HCT116 (cell line): ENCODE data around the gene AMDHD2. TPM values are rescaled to one million over a fixed set of nuclear protein-coding genes. Genes with fewer than 3 reads are reported as not detected.

Source experiments
- ATAC-seq: fragments of 200-7000 bp; cut with Tn5 transposase; 2 replicates; pipeline ENCODE4 v1.9.1; 2020; ENCODE audit warnings: mild to moderate bottlenecking, moderate library complexity
- BruUV-seq: library from RNA; stranded (reverse); fragments of 400-500 nt; replicated peaks from 2 replicates; lab custom pipeline; 2021; lab: Mats Ljungman, UMichigan
- CTCF ChIA-PET: fragments of 300-600 bp; sonication (Branson Sonifier 250); formaldehyde crosslinking; loops from one replicate; lab custom pipeline; 2021; ENCODE audit warnings: antibody characterized with exemption; lab: Charles Lee
- POLR2A ChIA-PET: fragments of 300-600, 350-600 bp; sonication (Branson Sonifier 250); formaldehyde crosslinking; loops from one replicate; lab custom pipeline; 2021; ENCODE audit warnings: antibody characterized with exemption; lab: Charles Lee
- RAD21 ChIA-PET, 2 experiments: fragments of 300-600 bp; sonication (Branson Sonifier 250); formaldehyde crosslinking; loops; one replicate each; lab custom pipeline; 2023; ENCODE audit warnings: low total read pairs in 2 of 2; ENCODE audit not compliant: uncharacterized antibody in 2 of 2, unreplicated experiment in 2 of 2, low non-redundant PET in 1 of 2; lab: Charles Lee
- DNase-seq: peaks from one replicate; pipeline ENCODE4 v3.0.0-alpha.2; 2010; ENCODE audit warnings: low read depth, low spot score
- H2AFZ ChIP-seq: fragments of 200-600 bp; shearing (Covaris generic), sonication (generic); 2 replicates; pipeline ENCODE4 v1.6.1; 2017; ENCODE audit warnings: low read depth, mixed run types, mixed read lengths, antibody characterized with exemption, low read length; ENCODE audit not compliant: poor library complexity, severe bottlenecking
- H3K27ac ChIP-seq: 2 replicates; pipeline ENCODE4 v1.5.1; 2012; ENCODE audit warnings: low read depth, low read length
- H3K27me3 ChIP-seq: fragments of 200-600 bp; sonication (generic); 2 replicates; pipeline ENCODE4 v1.6.1; 2016; ENCODE audit warnings: mixed run types, low read length, mixed read lengths; ENCODE audit not compliant: insufficient read depth
- H3K36me3 ChIP-seq, 2 experiments: fragments of 200-500 bp in 1 of 2; fragments of 200-600 bp in 1 of 2; sonication (Bioruptor generic) in 1 of 2; sonication (generic) in 1 of 2; 2 replicates each; pipeline versions ENCODE4 v1.5.1 to v1.6.1; 2014 to 2016; ENCODE audit warnings: low read length in 2 of 2, inconsistent platforms in 1 of 2, mixed read lengths in 1 of 2, mixed run types in 1 of 2; ENCODE audit not compliant: insufficient read depth in 2 of 2, control insufficient read depth in 1 of 2
- H3K4me1 ChIP-seq, 2 experiments: fragments of 200-600 bp in 1 of 2; sonication (generic) in 1 of 2; 2 replicates each; pipeline versions ENCODE4 v1.5.1 to v1.6.1; 2012 to 2017; ENCODE audit warnings: low read length in 2 of 2, inconsistent platforms in 1 of 2, mild to moderate bottlenecking in 1 of 2, mixed read lengths in 1 of 2, mixed run types in 1 of 2, moderate library complexity in 1 of 2; ENCODE audit not compliant: insufficient read depth in 2 of 2, control insufficient read depth in 1 of 2
- H3K4me2 ChIP-seq: fragments of 200-600 bp; sonication (generic); 2 replicates; pipeline ENCODE4 v1.6.1; 2017; ENCODE audit warnings: mixed run types, low read length, mixed read lengths
- H3K4me3 ChIP-seq, 2 experiments: fragments of 200-600 bp in 1 of 2; sonication (generic) in 1 of 2; replicated peaks in 1 of 2; 2 replicates each; pipeline ENCODE4 v1.5.1; 2011 to 2016; ENCODE audit warnings: low read length in 2 of 2, control low read depth in 1 of 2, low read depth in 1 of 2, mild to moderate bottlenecking in 1 of 2, mixed read lengths in 1 of 2, mixed run types in 1 of 2
- H3K79me2 ChIP-seq: fragments of 200-600 bp; sonication (generic); 2 replicates; pipeline ENCODE4 v1.6.1; 2017; ENCODE audit warnings: mild to moderate bottlenecking, mixed run types, low read length, moderate library complexity, mixed read lengths; ENCODE audit not compliant: insufficient read depth
- H3K9ac ChIP-seq: fragments of 200-600 bp; sonication (generic); 2 replicates; pipeline ENCODE4 v1.6.1; 2016; ENCODE audit warnings: low read length, mixed read lengths
- H3K9me2 ChIP-seq: fragments of 200-600 bp; sonication (generic), shearing (Covaris generic); 2 replicates; pipeline ENCODE4 v1.6.1; 2017; ENCODE audit warnings: mixed run types, mild to moderate bottlenecking, moderate library complexity; ENCODE audit not compliant: insufficient read depth
- H3K9me3 ChIP-seq, 2 experiments: fragments of 200-500 bp in 1 of 2; fragments of 200-600 bp in 1 of 2; sonication (Bioruptor generic) in 1 of 2; sonication (generic) in 1 of 2; 2 replicates each; pipeline ENCODE4 v1.6.1; 2014 to 2017; ENCODE audit warnings: low read length in 2 of 2, mixed read lengths in 2 of 2, inconsistent platforms in 1 of 2, low read depth in 1 of 2, mild to moderate bottlenecking in 1 of 2, mixed run types in 1 of 2, moderate library complexity in 1 of 2; ENCODE audit not compliant: control insufficient read depth in 1 of 2, insufficient read depth in 1 of 2
- H4K20me1 ChIP-seq: fragments of 200-600 bp; sonication (generic), shearing (Covaris generic); 2 replicates; pipeline ENCODE4 v1.6.1; 2017; ENCODE audit warnings: mixed run types, mild to moderate bottlenecking, moderate library complexity; ENCODE audit not compliant: insufficient read depth
- CTCF ChIP-seq, 3 experiments: fragments of 200-600 bp in 1 of 3; sonication (generic) in 1 of 3; IDR thresholded peaks in 2 of 3; conservative IDR thresholded peaks in 1 of 3; 2 replicates each; pipeline ENCODE4 v1.5.1; 2012 to 2017; ENCODE audit warnings: low read depth in 2 of 3, low read length in 2 of 3, antibody characterized with exemption in 1 of 3, borderline replicate concordance in 1 of 3, control low read depth in 1 of 3, mild to moderate bottlenecking in 1 of 3, mixed read lengths in 1 of 3, mixed run types in 1 of 3, moderate library complexity in 1 of 3; ENCODE audit not compliant: insufficient read depth in 1 of 3
- ELF1 ChIP-seq: IDR thresholded peaks from 2 replicates; pipeline ENCODE4 v1.6.1; 2012; ENCODE audit warnings: low read depth, borderline replicate concordance
- EZH2phosphoT487 ChIP-seq: fragments of 200-600 bp; IDR thresholded peaks from 2 replicates; pipeline ENCODE4 v1.6.1; 2018; ENCODE audit warnings: antibody characterized with exemption, borderline replicate concordance
- JUND ChIP-seq: IDR thresholded peaks from 2 replicates; pipeline ENCODE4 v1.6.1; 2012
- RAD21 ChIP-seq: IDR thresholded peaks from 2 replicates; pipeline ENCODE4 v1.6.1; 2012; ENCODE audit warnings: low read depth, mild to moderate bottlenecking
- SIN3A ChIP-seq: IDR thresholded peaks from 2 replicates; pipeline ENCODE4 v1.6.1; 2012; ENCODE audit warnings: low read depth
- SRF ChIP-seq: IDR thresholded peaks from 2 replicates; pipeline ENCODE4 v1.6.1; 2012; ENCODE audit warnings: low read depth
- ZBTB33 ChIP-seq: IDR thresholded peaks from 2 replicates; pipeline ENCODE4 v1.6.1; 2011; ENCODE audit warnings: mild to moderate bottlenecking, low read length, moderate library complexity; ENCODE audit not compliant: insufficient replicate concordance; ENCODE audit errors: extremely low read depth
- intact Hi-C: fragments of 100-400 bp; cut with micrococcal nuclease; formaldehyde crosslinking; loops from 2 replicates; pipeline ENCODE4 v1.10.0; 2022
- total RNA-seq: library from RNA; stranded (reverse); gene quantifications from one replicate; pipeline ENCODE4 v1.2.1, GENCODE V29; 2021; ENCODE audit not compliant: unreplicated experiment

Gene AMDHD2
- total RNA-seq, 1 experiment from 2014 or later = 42.9 TPM

- no peaks in the 10 kb centered on the region for H3K4me1 ChIP-seq
- no peak for TF ChIP-seq ZBTB33
- no peak for TF ChIP-seq EZH2phosphoT487
- TF ChIP-seq SIN3A = no peak
- TF ChIP-seq CTCF (IDR thresholded peaks at IDR 0.05 in 2 of 3, conservative IDR thresholded peaks at IDR 0.05 in 1 of 3; ENCODE audit: borderline replicate concordance in 1 of 3, insufficient read depth in 1 of 3, low read depth in 2 of 3, low read length in 2 of 3) = no peak
- TF ChIP-seq JUND = no peak
- no peak for TF ChIP-seq ELF1
- no peak for TF ChIP-seq RAD21
- TF ChIP-seq SRF = no peak
- TF ChIP-seq, all 23 proteins: peak for 0
- Histone ChIP-seq H3K79me2 (peaks cover 9% of the 10 kb centered on the region; the same call in 1 of the 2 replicates), H3K36me3 (no peaks in the 10 kb centered on the region), H3K4me2 (no peak overlapping the region), H3K9ac (no peak overlapping the region), H3K27me3 (no peaks in the 10 kb centered on the region), H3K9me3 (no peaks in the 10 kb centered on the region), H2AFZ (no peak overlapping the region), H3K27ac (no peak overlapping the region), H4K20me1 (no peaks in the 10 kb centered on the region), H3K9me2 (no peaks in the 10 kb centered on the region), H3K4me3 (no peak overlapping the region)
- RAD21 ChIA-PET = no interaction called here
- no TSS peak for BruUV-seq
- intact Hi-C loops = no loop called here
- CTCF ChIA-PET = no interaction called here
- POLR2A ChIA-PET = no interaction called here
- DNase-seq (no peak), ATAC-seq (no peak)
Observed at GRCh38 chr16:2483939-2484897, 36.0 kb upstream of the AMDHD2 start.
